DOHH2 (cell line): ENCODE data around the gene SEPSECS.

Experiments used
- H3F3A ChIP-seq: fragments of 200-600 bp; sonication (generic), shearing (Covaris generic); 2 replicates; pipeline ENCODE4 v1.6.0; 2016; ENCODE audit warnings: antibody characterized with exemption, mild to moderate bottlenecking; ENCODE audit not compliant: control insufficient read depth, insufficient read depth
- H3K27ac ChIP-seq: fragments of 200-600 bp; sonication (generic); 2 replicates; pipeline ENCODE4 v1.5.1; 2014; ENCODE audit warnings: low read depth, mild to moderate bottlenecking, low read length, moderate library complexity
- H3K27me3 ChIP-seq: fragments of 200-600 bp; sonication (generic); 2 replicates; pipeline ENCODE4 v1.6.1; 2014; ENCODE audit warnings: mild to moderate bottlenecking, low read length, mixed read lengths; ENCODE audit not compliant: control insufficient read depth
- H3K36me3 ChIP-seq: fragments of 200-600 bp; sonication (generic); 2 replicates; pipeline ENCODE4 v1.6.1; 2014; ENCODE audit warnings: mild to moderate bottlenecking, low read length, moderate library complexity, mixed read lengths; ENCODE audit not compliant: control insufficient read depth
- H3K4me1 ChIP-seq: fragments of 200-600 bp; sonication (generic); 2 replicates; pipeline ENCODE4 v1.6.1; 2014; ENCODE audit warnings: mild to moderate bottlenecking, low read length, mixed read lengths; ENCODE audit not compliant: control insufficient read depth
- H3K4me2 ChIP-seq: fragments of 200-600 bp; sonication (generic); 2 replicates; pipeline ENCODE4 v1.6.0; 2014; ENCODE audit warnings: mild to moderate bottlenecking, low read length, moderate library complexity
- H3K4me3 ChIP-seq: fragments of 200-600 bp; sonication (generic); 2 replicates; pipeline ENCODE4 v1.5.1; 2014; ENCODE audit warnings: mild to moderate bottlenecking, low read length, mixed read lengths
- H3K79me2 ChIP-seq: fragments of 200-600 bp; sonication (generic); 2 replicates; pipeline ENCODE4 v1.6.1; 2014; ENCODE audit warnings: mild to moderate bottlenecking, low read length, mixed read lengths; ENCODE audit not compliant: control insufficient read depth
- H3K9me2 ChIP-seq: fragments of 200-600 bp; sonication (generic); replicated peaks from 2 replicates; pipeline ENCODE4 v1.6.1; 2014; ENCODE audit warnings: mild to moderate bottlenecking, low read length, mixed read lengths; ENCODE audit not compliant: control insufficient read depth
- H3K9me3 ChIP-seq: fragments of 200-600 bp; sonication (generic); 2 replicates; pipeline ENCODE4 v1.6.1; 2014; ENCODE audit warnings: antibody characterized with exemption, low read length, mixed read lengths; ENCODE audit not compliant: control insufficient read depth, insufficient read depth
- H4K20me1 ChIP-seq: fragments of 200-600 bp; sonication (generic); 2 replicates; pipeline ENCODE4 v1.6.0; 2014; ENCODE audit warnings: low read depth, mild to moderate bottlenecking, antibody characterized with exemption, low read length, moderate library complexity; ENCODE audit not compliant: control insufficient read depth, insufficient read depth
- CTCF ChIP-seq: fragments of 200-600 bp; sonication (generic); IDR thresholded peaks from one replicate; pipeline ENCODE4 v1.5.1; 2014; ENCODE audit warnings: antibody characterized with exemption, mild to moderate bottlenecking, low read depth, low read length; ENCODE audit not compliant: poor library complexity, severe bottlenecking
- EZH2phosphoT487 ChIP-seq: fragments of 200-600 bp; sonication (generic); IDR thresholded peaks from 2 replicates; pipeline ENCODE4 v1.6.1; 2017; ENCODE audit warnings: borderline replicate concordance, mild to moderate bottlenecking, antibody characterized with exemption, low read length, moderate library complexity, mixed read lengths

Gene SEPSECS

GRCh38 chr4:25159837-25160713 is at the start of gene SEPSECS:
SEPSECS (minus strand) TSS chr4:25160449; CDS start chr4:25160369, 80 bp downstream.
- Histone ChIP-seq H3K9me3 (no peaks in the 10 kb centered on the region), H3K4me1 (peaks cover 28% of the 10 kb centered on the region), H3K79me2 (peaks cover 49% of the 10 kb centered on the region), H3F3A (no peaks in the 10 kb centered on the region; the same call in 1 of the 2 replicates), H3K27ac (peak within 1 kb of the TSS; percentile 76), H4K20me1 (no peaks in the 10 kb centered on the region), H3K36me3 (peaks cover 27% of the 10 kb centered on the region), H3K4me2 (peak within 1 kb of the TSS; percentile 90), H3K4me3 (peak within 1 kb of the TSS; percentile 88), H3K27me3 (no peaks in the 10 kb centered on the region), H3K9me2 (no peaks in the 10 kb centered on the region)
- TF ChIP-seq EZH2phosphoT487, result no peak
- no peak for TF ChIP-seq CTCF

GRCh38 chr4:25209702-25210101 is 49.5 kb upstream of the SEPSECS start:
- Histone ChIP-seq H3K4me1 (no peaks in the 10 kb centered on the region), H3K4me2 (no peak overlapping the region), H3K27me3 (no peaks in the 10 kb centered on the region), H3K9me2 (no peaks in the 10 kb centered on the region), H3F3A (no peaks in the 10 kb centered on the region), H3K9me3 (no peaks in the 10 kb centered on the region), H3K79me2 (no peaks in the 10 kb centered on the region), H3K27ac (no peak overlapping the region), H3K36me3 (no peaks in the 10 kb centered on the region), H3K4me3 (no peak overlapping the region), H4K20me1 (no peaks in the 10 kb centered on the region)
- TF ChIP-seq CTCF (no peak), EZH2phosphoT487 (no peak)

- Histone ChIP-seq H3F3A (no peaks in the 10 kb centered on the region), H3K4me1 (no peaks in the 10 kb centered on the region), H3K9me3 (no peaks in the 10 kb centered on the region), H3K79me2 (no peaks in the 10 kb centered on the region), H3K4me3 (no peak overlapping the region), H3K36me3 (no peaks in the 10 kb centered on the region), H4K20me1 (no peaks in the 10 kb centered on the region), H3K27me3 (no peaks in the 10 kb centered on the region), H3K9me2 (no peaks in the 10 kb centered on the region), H3K4me2 (no peak overlapping the region), H3K27ac (no peak overlapping the region)
- TF ChIP-seq EZH2phosphoT487 (no peak), CTCF (no peak)
These were observed 47.7 kb upstream of the SEPSECS start for GRCh38 chr4:25207997-25208396.
